ES-I3 (cell line): ENCODE results near the gene KLHL35.
"Not testable (repeated sequence)": the region's sequence is repeated elsewhere in the genome, so short reads cannot be mapped to it uniquely, and the experiment has no call there.

Experiments used
- H3K36me3 ChIP-seq: 2 replicates; pipeline ENCODE4 v1.6.1; 2013; ENCODE audit warnings: mild to moderate bottlenecking, low read length, control low read depth, moderate library complexity; ENCODE audit not compliant: insufficient read depth
- H3K4me1 ChIP-seq: 2 replicates; pipeline ENCODE4 v1.6.1; 2013; ENCODE audit warnings: mild to moderate bottlenecking, control low read depth, low read length; ENCODE audit not compliant: insufficient read depth
- H3K9ac ChIP-seq: 2 replicates; pipeline ENCODE4 v1.6.1; 2013; ENCODE audit warnings: low read depth, mild to moderate bottlenecking, low read length, moderate library complexity
- H3K9me3 ChIP-seq: 2 replicates; pipeline ENCODE4 v1.6.1; 2013; ENCODE audit warnings: mild to moderate bottlenecking, low read length, moderate library complexity; ENCODE audit not compliant: control insufficient read depth, insufficient read depth

Gene KLHL35

DNA sequence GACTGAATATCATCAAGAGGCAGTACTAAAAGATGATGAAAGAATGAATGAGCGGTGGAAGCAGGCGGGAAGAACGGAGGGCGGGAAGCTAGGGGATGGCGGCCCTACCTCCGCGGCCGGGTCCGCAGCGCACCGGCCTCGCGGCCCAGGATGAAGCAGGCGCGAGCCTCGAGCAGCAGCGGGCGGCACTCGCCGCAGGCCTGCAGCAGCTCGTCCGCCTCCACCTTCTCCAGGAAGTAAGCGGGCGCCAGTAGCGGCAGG lies 3.4 kb downstream of the KLHL35 start:
- Histone ChIP-seq H3K9me3 (peaks cover 9% of the 10 kb centered on the region), H3K4me1 (peaks cover 13% of the 10 kb centered on the region), H3K36me3 (no peaks in the 10 kb centered on the region), H3K9ac (peak overlapping the region; percentile 47; the same call in 1 of the 2 replicates)

- Histone ChIP-seq H3K9me3 (peaks cover 9% of the 10 kb centered on the region), H3K9ac (no peak overlapping the region), H3K36me3 (no peaks in the 10 kb centered on the region), H3K4me1 (peaks cover 14% of the 10 kb centered on the region)
Observed at GRCh38 chr11:75428989-75429640, 3.9 kb downstream of the KLHL35 start.

DNA sequence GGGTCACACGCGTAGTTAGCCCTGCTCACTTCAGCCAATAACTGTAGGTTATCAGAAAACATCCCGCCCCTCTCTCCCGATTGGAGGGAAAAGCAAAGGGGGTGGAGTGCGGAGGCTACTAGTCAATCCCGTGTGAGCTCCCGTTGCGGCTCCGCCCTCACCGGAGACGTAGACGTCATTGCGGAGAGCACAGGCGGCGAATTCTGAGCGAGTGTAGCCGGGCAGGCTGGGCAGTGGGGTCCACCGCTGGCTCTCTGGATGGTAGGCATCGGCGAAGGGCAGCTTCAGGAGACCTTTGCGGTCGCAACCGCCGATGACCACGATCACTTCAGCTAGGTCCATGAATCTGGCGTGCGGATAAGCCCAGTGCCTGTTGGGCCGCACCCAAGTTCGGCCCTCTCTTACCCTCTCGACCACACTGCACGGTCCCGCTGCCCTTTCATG lies 4.7 kb downstream of the KLHL35 start:
- Histone ChIP-seq H3K9me3 (peaks cover 9% of the 10 kb centered on the region), H3K9ac (no peak overlapping the region), H3K4me1 (peaks cover 12% of the 10 kb centered on the region), H3K36me3 (no peaks in the 10 kb centered on the region)

- Histone ChIP-seq H3K9ac (no peak overlapping the region), H3K36me3 (peaks cover 4% of the 10 kb centered on the region; the same call in 1 of the 2 replicates), H3K4me1 (peaks cover 5% of the 10 kb centered on the region; the same call in 1 of the 2 replicates), H3K9me3 (peaks cover 9% of the 10 kb centered on the region)
Observed at GRCh38 chr11:75427181-75427580, 5.8 kb downstream of the KLHL35 start.

DNA sequence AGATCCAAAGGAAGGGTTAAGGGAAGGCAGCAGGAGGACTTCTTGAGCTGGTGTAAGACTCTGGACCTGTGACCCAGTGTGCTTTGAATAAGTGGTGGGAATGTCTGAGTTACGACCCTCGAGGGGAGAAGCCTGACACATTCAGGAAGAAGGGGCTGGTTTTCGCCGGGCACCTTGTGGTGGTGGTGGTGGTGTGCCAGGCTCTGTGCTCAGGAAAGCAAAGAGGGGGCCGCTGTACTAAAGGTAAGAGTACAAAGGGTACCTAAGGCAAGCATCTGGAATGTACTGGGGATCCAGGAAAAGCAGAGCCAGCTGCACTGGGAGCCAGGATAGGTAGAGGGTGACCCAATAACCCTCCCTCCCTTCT lies 6.3 kb downstream of the KLHL35 start:
- H3K9ac ChIP-seq: no peak overlapping the region
- H3K36me3 ChIP-seq: peaks cover 6% of the 10 kb centered on the region
- H3K4me1 ChIP-seq: peaks cover 5% of the 10 kb centered on the region; the same call in 1 of the 2 replicates
- peaks cover 9% of the 10 kb centered on the region for H3K9me3 ChIP-seq

DNA sequence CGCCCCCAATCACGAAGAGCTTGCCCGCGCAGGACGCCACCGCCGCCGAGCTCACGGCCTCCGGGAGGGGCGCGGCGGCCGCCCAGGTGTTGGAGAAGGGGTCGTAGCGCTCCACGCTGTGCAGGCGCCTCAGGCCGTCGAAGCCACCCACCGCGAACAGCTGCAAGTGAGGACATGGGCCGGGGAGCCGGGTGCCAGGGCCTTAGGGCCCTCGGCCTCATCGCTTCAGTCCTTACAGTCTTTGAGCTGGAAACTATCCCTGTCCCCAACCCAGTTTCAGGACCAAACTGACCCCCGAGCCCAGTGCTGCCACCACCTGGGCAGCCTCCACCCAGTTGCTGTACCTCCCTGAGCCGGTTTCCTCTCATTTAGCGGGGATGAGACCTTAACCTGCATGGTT lies 7.6 kb downstream of the KLHL35 start:
- Histone ChIP-seq H3K9ac (peak overlapping the region; percentile 5; the same call in 1 of the 2 replicates), H3K4me1 (peaks cover 5% of the 10 kb centered on the region; the same call in 1 of the 2 replicates), H3K9me3 (peaks cover 9% of the 10 kb centered on the region), H3K36me3 (peaks cover 10% of the 10 kb centered on the region)

DNA sequence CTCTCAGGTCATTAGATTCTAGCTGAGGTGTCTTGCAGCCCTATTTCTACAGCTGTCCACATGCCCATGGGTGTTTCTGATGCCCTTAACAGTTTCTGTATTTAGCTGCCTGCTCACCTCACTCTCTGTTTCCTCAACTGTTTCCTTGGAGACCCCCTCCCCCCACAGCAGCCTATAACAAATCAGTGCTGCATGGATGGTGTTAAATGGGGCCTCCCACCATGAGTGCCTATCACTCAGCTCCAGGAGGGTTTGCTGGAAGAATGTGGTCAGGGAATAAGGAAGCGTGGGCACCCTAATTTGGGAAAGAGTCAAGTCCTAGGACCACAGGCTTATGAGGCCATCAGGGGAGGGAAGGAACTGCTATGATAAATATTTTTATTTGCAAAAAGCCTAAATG lies 8.6 kb downstream of the KLHL35 start:
- peaks cover 6% of the 10 kb centered on the region for H3K9me3 ChIP-seq
- H3K36me3 ChIP-seq: peaks cover 10% of the 10 kb centered on the region
- no peak overlapping the region for H3K9ac ChIP-seq
- H3K4me1 ChIP-seq: peaks cover 5% of the 10 kb centered on the region; the same call in 1 of the 2 replicates

GRCh38 chr11:75423721-75424120 lies 9.3 kb downstream of the KLHL35 start:
- peaks cover 5% of the 10 kb centered on the region; the same call in 1 of the 2 replicates for H3K4me1 ChIP-seq
- H3K36me3 ChIP-seq: peaks cover 10% of the 10 kb centered on the region
- no peak overlapping the region for H3K9ac ChIP-seq
- no peaks in the 10 kb centered on the region for H3K9me3 ChIP-seq

DNA sequence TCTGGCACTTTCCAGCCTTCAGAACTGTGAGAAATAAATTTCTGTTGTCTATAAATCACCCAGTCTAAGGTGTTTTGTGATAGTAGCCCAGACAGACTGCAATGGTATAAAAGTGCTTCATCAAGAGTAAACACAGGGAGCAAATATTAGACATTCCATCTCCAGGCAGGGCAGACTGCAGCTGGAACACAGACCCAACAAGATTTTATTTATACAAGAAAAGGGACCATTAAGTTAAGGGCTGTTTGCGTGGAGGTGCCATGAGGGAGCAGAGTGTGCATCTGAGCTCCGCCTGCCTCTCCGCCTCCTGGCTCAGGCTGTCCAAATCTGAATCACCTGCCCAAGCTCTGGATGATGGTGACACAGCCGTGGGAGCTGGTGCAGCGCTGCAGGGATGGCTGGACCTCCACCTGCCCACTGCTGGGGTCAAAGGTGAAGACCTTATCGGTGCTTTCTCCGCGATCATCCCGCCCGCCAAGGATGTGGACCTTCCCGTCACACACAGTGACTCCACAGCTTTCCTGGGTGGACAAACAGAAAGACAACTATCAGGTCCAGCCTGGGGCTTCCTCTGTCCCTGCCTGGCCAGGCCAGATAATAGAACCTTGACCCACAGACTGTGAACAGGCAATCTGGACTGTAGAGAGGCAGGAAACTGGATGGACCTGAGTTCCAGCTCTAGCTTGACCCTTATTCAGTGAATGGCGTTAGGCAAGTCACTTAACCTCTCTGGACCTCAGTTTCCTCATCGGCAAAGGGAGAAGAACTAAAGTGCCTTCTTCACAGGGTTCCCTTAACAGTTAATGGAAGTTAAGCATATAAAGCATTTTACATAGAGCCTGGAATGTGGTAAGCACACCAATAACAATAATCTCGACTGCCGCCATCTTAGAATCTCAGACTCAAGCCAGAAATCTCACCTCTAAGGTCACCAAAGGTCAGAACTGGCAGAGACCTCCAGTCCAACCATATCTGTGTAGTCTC lies 10.5 kb downstream of the KLHL35 start:
- Histone ChIP-seq H3K36me3 (peaks cover 10% of the 10 kb centered on the region), H3K4me1 (peaks cover 5% of the 10 kb centered on the region; the same call in 1 of the 2 replicates), H3K9me3 (no peaks in the 10 kb centered on the region), H3K9ac (no peak overlapping the region)

DNA sequence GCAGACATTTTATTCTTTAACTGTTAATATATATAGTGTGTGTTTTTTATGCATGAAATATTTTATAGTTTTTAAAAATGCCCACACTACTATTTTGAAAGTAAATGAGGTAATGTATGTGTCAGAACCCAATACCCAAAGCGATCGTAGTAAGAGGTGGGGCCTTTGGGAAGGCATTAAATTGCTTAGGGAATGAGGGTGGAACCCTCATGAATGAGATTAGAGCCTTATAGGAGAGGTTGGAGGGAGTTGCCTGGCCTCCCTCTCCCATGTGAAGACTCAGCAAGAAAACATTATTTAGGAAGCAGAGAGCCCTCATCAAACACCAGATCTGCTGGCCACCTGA lies 11.1 kb downstream of the KLHL35 start:
- peaks cover 10% of the 10 kb centered on the region for H3K36me3 ChIP-seq
- no peaks in the 10 kb centered on the region for H3K9me3 ChIP-seq
- peaks cover 5% of the 10 kb centered on the region; the same call in 1 of the 2 replicates for H3K4me1 ChIP-seq
- no peak overlapping the region for H3K9ac ChIP-seq

GRCh38 chr11:75421035-75421602 lies 11.9 kb downstream of the KLHL35 start:
- no peaks in the 10 kb centered on the region for H3K9me3 ChIP-seq
- H3K36me3 ChIP-seq: peaks cover 11% of the 10 kb centered on the region
- H3K9ac ChIP-seq: no peak overlapping the region
- peaks cover 5% of the 10 kb centered on the region; the same call in 1 of the 2 replicates for H3K4me1 ChIP-seq

DNA sequence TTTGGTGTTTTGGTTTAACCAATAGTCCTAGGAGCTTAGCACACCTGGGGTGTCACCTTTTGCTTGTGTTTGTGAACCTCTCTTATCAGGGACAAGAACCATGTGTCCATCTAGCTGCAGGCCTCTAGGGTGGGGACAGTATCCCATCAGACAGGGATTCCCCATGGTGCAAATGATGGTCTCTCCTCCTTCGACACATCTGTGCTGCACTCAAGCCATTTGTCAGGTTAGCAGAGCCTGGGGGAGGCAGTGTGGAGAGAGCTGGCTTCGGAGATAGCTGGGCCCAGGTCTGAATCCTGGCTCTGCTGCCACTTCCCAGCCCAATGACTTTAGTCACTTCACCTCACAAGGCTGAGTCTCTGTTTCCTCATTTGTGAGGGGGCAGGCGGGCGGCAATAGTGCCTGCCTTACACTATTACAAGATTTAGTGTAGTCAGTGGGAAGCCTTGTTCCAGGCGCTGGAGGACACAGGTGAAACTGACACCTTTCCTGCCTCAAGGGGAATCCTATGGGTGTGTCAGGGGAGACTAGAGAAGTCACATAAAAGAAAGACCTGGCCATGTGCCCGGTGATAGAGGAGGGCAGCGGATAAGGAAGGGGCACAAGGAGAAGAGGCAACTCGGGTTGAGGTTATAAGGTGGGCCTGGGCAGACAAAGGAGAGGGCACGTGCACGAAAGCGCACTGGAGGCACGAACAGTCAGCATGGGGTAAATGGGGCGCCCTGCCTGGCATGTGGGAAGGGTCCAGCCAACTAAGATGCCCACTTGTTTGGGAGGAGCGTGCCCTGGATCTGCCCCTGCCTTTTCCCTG lies 12.6 kb downstream of the KLHL35 start:
- Histone ChIP-seq H3K4me1 (peaks cover 5% of the 10 kb centered on the region; the same call in 1 of the 2 replicates), H3K36me3 (peaks cover 13% of the 10 kb centered on the region), H3K9me3 (no peaks in the 10 kb centered on the region), H3K9ac (no peak overlapping the region)

DNA sequence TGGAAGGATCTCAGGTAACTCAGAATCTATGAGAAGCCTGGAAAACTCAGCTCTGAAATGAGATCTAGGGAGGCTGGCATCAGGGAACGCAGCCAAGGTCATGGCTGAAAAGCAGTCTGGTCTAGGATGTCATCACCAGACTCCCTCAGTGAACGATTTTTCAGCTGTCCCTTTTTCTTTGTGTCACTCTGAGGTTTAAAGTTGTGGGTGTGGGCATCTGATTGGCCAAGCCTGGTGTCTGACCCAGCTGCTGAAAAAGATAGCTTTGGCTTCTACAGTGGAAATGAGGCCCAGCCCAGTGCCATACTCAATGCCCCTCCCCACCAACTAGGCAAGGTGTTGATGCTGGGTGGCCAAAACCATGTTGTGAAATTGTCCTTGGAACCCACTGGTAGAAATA lies 19.1 kb downstream of the KLHL35 start:
- Histone ChIP-seq H3K9ac (no peak overlapping the region), H3K9me3 (no peaks in the 10 kb centered on the region), H3K36me3 (peaks cover 25% of the 10 kb centered on the region), H3K4me1 (no peaks in the 10 kb centered on the region)

- not testable (repeated sequence) for H3K4me1 ChIP-seq, H3K9ac ChIP-seq, H3K9me3 ChIP-seq
- peaks cover 32% of the 10 kb centered on the region for H3K36me3 ChIP-seq
Observed at GRCh38 chr11:75413146-75413545, 19.9 kb downstream of the KLHL35 start.
